NCI-H446 (cell line): ENCODE measurements around the gene ZDHHC16.
"Not testable (repeated sequence)": the region's sequence is repeated elsewhere in the genome, so short reads cannot be mapped to it uniquely, and the experiment has no call there.

Experiments
- DNase-seq, 2 experiments: peaks; one replicate each; lab custom pipeline; 2025; lab: John Stamatoyannopoulos, UW

Gene ZDHHC16

GRCh38 chr10:97434557-97434956, 11.4 kb upstream of the ZDHHC16 start:
- DNase-seq, result no peak

DNA sequence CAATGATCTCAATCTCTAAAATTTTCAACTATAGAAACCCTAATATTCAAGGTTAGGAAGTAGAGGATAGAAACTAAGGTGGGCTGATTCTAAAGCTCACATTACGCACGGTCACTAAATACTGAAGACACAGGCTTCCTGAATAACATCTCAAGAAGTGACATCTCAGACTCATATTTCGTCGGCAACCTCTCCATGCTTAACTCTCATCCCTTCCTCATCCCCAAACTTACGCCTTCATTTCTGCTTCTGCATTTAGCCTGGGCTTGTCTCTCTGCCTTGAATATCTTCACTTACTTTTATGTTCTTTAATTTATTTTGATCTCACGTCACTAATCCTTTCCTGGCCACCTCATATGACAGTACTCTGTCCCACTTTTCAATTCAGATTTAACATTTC, 10.8 kb upstream of the ZDHHC16 start:
- no peak for DNase-seq

DNA sequence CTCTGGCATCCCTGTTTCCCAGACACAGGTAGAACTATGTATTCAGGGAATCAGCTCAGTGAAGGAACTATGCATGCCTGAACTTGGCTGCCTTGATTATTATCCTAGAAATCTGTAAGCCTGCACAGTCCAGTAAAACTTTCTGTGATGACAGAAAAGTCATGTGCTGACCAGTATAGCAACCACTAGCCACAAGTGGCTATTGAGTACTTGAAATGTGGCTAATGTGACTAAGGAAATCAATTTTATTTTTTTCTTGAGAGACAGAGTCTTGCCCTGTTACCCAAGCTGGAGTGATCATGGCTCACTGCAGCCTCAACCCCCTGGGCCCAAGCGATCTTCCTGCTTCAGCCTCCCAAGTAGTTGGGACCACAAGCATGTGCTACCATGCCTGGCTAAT, 3.7 kb upstream of the ZDHHC16 start:
- no peak for DNase-seq

GRCh38 chr10:97444212-97444611, 1.8 kb upstream of the ZDHHC16 start:
- DNase-seq, result no peak

DNA sequence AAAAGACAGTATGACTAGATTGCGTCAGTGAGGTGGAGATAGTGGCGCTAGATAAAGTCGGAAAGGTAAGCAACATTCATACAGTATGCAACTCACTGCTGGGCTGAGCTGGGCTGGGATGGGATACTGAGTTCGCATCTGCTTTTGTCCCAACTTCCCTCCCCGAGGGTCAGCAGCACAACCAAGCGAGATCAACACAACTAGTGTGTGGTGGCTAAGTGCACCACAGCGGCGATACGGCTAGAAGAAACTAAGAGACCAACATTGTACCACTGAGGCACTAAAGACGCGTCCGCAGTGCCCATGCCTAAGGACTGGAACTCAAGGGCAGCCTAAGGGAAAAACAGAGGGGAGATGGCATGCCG, 636 bp upstream of the ZDHHC16 start:
- DNase-seq, result no peak

DNA sequence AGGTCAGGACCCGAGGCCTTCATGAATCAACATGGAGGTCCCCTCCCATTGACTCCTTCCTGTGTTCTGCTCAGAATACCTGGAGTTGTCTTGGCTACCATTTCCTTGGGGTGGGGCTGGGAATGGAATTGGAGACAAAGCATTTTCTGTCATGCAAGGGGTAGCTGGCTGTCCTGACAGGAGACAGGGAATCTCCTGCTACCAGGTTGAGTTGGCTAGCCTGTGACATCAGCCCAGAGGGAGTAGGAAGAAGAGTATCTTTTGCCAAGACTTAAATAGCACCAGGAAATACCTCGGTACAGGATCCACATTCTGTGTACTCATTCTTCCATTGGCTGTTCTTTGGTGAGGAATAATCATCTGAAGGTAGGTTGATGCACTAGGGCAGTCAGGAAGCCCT, 4.9 kb downstream of the ZDHHC16 start:
- DNase-seq, result no peak

GRCh38 chr10:97451605-97452004, 5.6 kb downstream of the ZDHHC16 start:
- no peak for DNase-seq

GRCh38 chr10:97452352-97452751, 6.4 kb downstream of the ZDHHC16 start:
- no peak for DNase-seq

DNA sequence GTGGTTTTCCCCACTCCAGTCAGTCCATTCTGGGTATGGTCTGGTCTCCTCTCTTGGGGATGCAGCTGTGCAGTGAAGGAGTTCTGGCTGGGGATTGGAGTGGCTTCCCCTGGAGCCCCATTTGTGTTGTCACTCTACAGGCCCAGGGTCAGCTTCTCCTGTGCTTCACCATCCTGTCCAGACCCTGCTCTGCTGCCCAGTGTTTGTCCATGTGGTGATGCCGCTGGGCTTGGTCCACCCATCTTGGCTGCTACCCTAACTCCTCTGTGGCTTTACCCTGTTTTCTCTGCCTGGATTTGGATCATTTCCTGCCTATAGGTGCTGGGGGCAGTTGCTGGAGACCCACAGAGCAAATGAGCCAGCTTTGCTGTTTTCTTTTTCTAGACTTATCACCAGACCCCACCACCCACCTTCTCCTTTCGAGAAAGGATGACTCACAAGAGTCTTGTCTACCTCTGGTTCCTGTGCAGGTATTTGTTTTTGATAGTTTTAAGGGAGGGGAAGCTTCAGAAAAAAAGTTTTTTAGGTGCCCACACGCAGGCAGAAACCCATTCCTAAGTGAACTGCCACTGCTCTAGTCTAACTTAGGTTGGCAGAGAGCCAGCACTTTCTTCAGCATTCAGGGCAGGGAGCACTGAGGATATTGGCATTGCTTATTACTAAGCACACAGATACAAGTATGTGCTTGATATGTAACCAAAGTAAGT, 8.5 kb downstream of the ZDHHC16 start:
- DNase-seq, result no peak

DNA sequence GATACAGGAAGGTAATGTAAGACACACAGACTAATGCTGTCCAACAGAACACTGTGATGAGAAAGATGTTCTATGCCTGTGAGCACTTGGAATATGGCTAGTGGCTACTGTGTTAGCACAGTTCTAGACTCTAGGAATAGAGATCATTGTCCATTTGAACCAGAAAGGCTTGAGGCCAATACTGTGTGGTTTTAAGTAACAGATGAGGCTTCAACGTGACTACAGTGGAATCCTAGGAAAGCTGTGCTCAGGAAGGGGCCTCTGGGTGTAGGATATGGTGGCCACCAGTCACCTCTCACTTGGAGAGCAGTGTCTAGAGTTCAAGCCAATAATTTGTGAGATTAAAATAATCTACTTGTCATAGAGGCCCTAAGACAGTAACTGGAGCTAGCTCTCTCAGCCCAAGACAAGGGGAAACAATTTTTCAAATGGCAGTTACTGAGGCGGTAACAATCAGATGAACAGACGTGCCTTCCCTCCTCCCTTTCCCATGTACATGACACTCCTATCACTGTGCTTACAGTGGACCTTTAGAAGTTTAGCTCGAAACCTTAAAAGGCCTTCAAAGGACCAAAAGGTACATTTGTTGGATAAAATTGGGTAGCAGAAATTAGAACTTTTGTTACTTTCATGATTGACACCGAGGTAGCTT, 10.2 kb downstream of the ZDHHC16 start:
- DNase-seq, result no peak

DNA sequence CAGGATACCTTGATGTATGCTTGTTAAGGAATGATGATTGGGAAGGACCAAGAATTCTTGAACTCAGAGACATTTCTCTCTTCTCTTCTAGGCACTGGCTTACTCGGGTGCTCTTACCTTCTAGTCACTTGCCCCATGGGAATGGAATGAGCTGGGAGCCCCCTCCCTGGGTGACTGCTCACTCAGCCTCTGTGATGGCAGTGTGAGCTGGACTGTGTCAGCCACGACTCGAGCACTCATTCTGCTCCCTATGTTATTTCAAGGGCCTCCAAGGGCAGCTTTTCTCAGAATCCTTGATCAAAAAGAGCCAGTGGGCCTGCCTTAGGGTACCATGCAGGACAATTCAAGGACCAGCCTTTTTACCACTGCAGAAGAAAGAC, 10.7 kb downstream of the ZDHHC16 start:
- DNase-seq, result no peak

DNA sequence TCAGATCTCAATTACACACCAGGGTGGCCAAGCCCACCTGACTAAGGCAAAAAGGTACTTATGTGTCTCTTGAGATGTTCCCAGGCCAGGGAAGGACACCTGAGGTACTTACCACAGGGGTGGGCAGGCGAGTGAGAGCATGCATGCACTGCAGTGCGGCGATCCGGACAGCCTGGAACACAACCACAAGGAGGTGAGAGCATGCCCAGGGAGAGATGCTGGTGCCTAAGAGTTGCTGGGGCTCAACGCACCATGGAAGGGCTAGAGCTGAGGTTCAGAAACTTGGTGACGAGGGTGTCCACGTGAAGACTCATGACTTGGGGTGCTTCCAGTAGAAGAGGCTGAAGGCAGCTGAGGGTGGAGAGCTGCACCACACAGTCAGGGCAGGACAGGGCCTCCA, 13.1 kb downstream of the ZDHHC16 start:
- DNase-seq, result no peak

DNA sequence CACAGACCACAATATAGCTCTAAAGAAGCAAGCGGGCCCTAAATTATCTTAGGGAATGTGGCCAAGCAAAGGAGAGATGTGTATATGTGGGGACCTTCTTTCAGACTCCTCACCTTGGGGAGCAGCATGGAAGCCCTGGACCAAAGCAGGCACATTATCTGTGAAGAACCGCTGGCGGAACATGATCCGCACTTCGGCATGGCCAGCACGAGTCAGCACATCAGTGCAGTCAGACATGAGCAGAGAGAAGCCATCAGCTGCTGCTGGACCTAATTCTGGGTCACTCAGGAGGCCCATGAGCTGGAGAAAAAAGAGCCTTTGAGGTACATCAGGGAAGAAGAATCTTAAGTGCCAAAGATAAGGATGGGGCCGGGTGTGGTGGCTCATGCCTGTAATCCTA, 14.0 kb downstream of the ZDHHC16 start:
- DNase-seq, result no peak

DNA sequence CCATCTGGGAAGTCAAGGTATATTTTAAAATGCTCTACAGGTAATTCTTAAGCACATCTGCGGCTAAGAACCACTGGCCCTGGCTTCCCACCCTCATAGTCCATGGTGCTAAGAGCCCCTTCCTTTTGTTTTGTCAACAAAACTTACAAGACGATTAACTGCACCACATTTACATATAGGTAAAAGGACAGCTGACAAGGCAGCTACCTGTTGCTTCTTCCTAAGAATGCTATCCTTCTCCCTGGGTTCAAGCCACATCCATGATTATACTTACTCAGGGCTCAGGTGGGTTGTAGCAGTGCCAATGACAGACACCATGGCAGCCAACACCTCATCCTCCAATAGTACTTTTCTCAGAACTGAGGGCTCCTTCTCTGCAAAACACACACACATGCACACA, 16.3 kb downstream of the ZDHHC16 start:
- DNase-seq, result no peak

DNA sequence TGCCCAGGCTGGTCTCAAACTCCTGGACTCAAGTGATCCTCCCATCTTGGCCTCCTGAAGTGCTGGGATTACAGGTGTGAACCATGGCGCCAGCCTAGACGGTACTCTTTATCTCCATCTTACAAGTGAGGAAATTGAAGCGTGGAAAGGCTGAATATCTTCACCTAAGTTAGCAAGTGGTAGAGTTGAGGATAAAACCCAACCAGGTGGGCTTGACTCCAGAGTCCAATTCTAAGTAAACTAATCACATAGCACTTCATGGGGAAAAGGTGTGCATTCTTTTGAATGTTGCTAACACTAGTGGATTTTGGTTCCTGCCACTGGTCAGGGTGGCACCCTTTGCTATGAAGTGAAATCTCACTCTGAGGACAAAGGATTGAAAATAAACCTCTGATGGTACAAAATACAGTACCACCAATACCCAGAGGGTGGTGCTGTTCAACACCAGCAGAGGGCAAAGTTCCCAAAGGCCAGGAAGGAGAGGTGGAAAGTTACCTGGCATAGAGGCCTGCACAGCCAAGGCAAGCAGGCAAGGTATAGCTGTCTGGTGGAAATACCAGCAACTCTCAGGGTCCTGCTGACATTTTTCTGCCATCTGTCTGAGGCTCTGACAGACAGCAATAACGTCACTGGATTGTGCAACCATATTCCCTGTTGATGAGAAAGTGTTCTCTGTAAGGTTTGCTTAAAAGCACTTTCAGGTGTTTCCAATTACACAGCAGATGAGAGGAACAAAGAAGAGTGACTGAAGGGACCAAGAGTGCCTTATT, 17.6 kb downstream of the ZDHHC16 start:
- DNase-seq, result peak in 1 of 2 experiments; percentile 26

GRCh38 chr10:97464226-97464625, 18.3 kb downstream of the ZDHHC16 start:
- no peak for DNase-seq

DNA sequence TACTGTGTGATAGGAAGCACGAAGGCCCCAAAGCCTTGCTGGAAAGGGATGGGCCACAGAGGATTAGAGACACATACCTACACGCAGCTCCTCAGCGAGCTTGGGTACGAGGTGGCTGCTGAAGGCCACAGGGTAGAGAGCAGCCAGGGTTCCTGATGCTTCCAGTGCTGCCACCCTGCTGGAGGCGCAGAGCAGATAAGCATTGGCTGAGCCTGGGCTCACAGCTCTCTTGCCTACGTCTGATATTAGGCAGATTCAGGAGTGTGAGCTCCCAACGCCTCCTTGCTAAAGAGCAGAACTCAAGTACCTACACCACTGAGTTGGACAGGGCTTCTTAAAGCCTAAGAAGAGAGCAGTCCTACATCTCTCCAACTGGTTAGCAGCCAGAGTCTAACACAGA, 20.0 kb downstream of the ZDHHC16 start:
- DNase-seq, result no peak

- DNase-seq, result no peak
Observed at GRCh38 chr10:97466755-97467154, 20.8 kb downstream of the ZDHHC16 start.

DNA sequence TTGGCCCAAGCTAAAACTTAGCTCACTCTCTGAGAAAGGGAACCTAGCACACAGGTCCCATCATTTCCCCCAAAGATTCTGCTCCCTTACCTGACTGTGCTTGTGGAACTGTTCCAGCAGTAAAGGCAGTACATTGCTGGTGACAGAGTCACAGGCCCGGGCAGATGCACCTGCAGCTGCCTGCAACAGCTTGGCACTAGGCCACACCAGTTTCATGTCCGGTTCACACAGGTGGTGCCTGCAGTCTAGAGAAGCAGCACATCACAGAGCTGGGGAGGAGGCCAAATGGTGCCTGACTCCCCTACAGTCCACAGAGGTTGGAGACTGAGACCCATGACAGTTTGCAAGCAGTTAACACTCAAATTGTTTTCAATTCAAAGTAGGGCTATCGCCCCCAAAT, 22.2 kb downstream of the ZDHHC16 start:
- DNase-seq, result no peak

GRCh38 chr10:97468781-97469180, 22.8 kb downstream of the ZDHHC16 start:
- DNase-seq, result not testable (repeated sequence)

DNA sequence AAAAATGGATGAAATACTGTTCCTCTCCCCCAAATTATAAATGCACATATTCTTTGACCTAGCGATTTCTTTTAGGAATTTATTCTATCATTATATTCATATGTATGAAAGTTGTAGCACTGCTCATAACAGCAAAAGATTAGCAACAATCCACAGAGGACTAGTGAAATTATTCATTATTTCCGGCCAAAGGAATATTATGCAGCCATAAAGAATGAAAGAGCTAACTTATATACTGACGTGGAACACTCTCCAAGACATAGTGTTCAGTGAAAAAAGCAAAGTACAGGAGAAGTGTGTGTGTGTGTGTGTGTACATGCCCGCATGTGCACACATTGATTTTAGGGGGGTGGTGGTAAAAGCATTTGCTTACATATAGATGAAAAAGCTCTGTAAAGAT, 28.9 kb downstream of the ZDHHC16 start:
- no peak for DNase-seq

- DNase-seq, result no peak
Observed at GRCh38 chr10:97475936-97476594, 30.1 kb downstream of the ZDHHC16 start.

GRCh38 chr10:97479410-97479809, 33.4 kb downstream of the ZDHHC16 start:
- not testable (repeated sequence) for DNase-seq
